OCI-LY7 (cell line): Measurements from ENCODE around the gene PHF1.

Experiments
- EZH2phosphoT487 ChIP-seq: fragments of 200-600 bp; sonication (generic); IDR thresholded peaks from 2 replicates; pipeline ENCODE4 v1.6.1; 2018; ENCODE audit warnings: low read depth, borderline replicate concordance, mild to moderate bottlenecking, mixed run types, antibody characterized with exemption, low read length, moderate library complexity, mixed read lengths
- TF ChIP-seq, protein P1 (sequence below): fragments of 200-600 bp; sonication (generic); conservative IDR thresholded peaks from 2 replicates; pipeline ENCODE4 v1.5.1; 2014; ENCODE audit warnings: mild to moderate bottlenecking, antibody characterized with exemption, low read length, moderate library complexity, mixed read lengths

DNA sequence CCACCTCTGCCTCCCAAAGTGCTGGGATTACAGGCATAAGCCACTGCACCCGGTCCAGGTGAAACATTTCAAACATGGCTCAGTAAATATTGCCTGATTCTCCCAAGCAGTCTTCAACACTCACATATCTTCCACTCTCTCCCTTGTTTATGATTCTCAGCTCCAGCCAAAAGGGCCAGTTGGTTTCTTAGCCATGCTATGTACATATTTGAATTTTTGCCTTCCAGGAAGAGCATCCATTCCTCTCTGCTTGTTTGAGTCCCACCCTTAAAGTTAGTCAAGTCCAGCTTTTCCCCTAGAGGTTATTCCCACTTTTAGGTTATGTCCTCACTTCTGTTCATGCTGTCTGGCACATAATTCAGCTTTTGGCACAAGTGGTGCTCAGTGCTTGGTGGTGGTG is 13.3 kb upstream of the PHF1 start:
- TF ChIP-seq, protein P1, sequence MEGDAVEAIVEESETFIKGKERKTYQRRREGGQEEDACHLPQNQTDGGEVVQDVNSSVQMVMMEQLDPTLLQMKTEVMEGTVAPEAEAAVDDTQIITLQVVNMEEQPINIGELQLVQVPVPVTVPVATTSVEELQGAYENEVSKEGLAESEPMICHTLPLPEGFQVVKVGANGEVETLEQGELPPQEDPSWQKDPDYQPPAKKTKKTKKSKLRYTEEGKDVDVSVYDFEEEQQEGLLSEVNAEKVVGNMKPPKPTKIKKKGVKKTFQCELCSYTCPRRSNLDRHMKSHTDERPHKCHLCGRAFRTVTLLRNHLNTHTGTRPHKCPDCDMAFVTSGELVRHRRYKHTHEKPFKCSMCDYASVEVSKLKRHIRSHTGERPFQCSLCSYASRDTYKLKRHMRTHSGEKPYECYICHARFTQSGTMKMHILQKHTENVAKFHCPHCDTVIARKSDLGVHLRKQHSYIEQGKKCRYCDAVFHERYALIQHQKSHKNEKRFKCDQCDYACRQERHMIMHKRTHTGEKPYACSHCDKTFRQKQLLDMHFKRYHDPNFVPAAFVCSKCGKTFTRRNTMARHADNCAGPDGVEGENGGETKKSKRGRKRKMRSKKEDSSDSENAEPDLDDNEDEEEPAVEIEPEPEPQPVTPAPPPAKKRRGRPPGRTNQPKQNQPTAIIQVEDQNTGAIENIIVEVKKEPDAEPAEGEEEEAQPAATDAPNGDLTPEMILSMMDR: no peak
- TF ChIP-seq EZH2phosphoT487: no peak
